NCI-H510A treated with DMSO at 0.1 percent for 48 hours (cell line): ENCODE results near the gene THEM5.

Experiments used
- DNase-seq: peaks from one replicate; lab custom pipeline; 2025; lab: John Stamatoyannopoulos, UW

THEM5 gene

DNA sequence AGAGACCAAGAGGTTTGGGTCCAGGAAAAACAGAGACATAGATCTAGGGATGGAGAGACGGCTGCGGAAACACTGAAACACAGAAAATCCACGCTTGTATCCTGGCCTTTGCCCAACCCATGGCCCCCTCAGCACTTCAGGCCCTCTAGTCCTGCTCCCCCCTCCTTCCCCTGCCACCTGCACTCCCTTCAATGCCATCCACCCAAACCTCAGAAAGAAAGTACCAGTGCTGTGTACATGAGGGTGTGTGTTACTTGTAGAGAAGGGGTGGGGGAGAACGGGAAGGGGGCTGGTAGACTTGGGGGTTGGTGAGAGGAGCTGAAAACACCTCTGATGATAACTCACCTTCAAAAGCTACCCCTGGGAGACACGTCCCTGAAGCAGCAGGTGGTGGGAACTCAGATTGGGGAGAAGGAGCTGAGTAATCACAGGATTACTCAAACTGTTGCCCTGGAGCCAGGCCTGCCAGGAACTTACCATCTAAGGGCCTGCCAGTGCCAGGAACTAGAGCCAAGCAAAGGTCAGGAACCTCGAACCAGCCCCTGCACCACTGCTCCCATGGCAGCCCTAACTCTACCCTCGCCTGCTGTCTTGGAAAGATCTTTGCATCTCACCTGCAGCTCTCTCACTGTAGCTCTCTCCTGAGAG is 33.4 kb downstream of the THEM5 start:
- DNase-seq = no peak

DNA sequence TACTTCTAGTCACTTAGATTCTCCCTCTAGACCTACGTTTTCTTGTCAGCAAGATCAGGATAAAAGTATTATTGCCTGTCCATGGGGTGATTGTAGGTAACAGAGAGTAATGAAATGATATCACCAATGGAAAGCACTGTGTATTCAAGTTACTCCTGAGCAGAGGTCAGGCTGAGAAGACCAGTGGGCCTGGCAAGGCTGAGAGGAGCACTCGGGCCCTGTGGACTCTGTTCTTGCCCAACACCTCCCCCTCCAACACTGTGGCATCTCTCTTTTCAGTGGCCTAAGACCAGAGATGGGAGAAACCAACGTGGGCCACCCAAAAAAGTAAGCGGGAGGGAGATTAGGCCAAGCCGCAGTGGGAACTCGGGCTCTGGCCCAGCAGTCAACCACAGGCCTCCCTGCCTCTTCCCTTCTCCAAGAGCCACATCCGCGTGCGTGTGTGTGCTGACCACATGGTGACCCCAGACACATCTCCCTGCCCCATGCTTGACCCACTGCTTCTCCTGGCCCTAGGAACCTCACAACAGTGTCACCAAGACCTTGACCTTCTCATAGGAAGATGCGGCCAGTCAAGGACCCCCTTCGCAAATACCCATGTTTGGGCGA is 34.2 kb downstream of the THEM5 start:
- DNase-seq = no peak

DNA sequence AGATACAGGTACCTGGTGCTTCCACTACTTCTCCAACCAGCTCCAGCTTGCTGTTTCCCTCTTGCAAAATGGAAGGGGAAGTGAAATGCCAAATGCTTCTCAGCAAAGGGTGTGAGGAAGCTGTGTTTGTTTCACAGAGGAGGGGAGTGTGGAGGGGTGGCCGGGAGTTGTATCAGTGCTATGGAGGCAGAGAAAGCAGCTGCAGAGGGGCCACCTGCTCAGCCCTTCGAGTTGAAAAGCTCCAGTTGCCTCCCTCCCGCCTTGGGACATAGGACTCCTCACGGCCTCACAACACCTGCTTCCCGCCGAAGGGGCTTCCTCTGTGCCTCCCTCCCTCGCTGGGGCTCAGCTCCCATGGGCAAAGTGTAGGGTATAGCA is 36.2 kb downstream of the THEM5 start:
- no peak for DNase-seq

DNA sequence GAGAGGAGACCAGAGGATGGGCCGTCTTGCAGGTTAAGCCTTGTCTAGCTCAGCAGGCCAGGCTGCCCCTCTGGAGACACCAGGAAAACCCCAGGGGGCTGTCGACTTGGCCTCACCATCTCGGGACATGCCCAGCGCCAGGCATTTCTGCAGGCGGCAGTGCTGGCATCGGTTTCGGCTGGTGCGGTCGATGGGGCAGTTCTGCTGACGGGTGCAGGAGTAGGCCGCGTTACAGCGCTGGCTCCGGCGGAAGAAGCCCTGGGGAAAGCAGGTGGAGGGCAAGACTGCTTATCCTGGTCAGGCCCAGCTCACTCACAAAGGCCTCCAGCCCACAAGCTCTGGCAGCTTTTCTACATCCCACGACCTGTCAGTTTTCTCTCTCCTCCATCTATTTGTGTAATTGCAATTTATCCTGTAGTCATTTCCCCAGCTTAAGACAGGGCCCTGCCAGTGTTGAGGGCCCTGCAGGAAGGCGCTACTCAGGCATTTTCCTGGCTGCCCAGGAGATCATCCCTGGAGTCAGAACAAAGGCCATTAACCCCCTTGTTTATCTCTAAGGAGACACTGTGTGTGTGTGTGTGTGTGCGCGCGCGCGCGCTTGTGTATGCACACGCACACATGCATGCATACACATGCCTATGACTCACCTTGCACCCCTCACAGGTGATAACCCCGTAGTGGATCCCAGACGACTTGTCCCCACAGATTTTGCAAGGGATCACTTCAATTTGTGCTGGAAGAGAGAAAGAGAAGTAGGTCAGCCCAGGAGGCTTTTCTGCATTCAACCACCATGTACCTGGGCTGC is 36.8 kb downstream of the THEM5 start:
- DNase-seq = no peak

DNA sequence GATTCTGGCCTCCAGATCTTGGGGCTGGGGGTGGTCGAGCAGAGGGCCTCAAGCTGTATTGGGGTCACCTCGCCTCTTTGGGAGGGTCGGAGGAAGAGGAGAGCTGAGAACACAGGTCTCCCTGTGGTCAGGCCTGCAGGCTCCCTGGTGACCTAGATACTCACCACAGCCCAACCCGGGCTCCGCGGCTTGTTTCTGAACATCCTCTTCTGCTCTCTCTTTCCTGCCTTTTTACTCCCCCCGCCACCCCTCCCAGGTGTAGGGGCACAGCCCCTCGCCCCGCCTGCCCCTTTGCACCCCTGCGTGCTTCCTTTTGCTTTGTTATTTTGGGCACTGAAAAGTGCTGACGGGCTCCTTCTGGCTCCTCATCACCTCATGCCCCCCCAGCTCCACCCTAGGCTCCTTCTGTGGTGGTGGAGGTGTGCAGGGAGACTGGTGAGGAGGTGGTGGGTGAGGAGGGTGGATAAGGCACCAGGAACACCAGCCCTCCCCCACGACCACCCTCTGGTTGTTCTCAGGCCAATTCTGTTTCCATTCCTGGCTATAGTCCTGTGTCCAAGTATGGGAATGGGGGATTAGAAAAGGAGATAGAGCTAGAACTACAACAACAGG is 37.7 kb downstream of the THEM5 start:
- no peak for DNase-seq

DNA sequence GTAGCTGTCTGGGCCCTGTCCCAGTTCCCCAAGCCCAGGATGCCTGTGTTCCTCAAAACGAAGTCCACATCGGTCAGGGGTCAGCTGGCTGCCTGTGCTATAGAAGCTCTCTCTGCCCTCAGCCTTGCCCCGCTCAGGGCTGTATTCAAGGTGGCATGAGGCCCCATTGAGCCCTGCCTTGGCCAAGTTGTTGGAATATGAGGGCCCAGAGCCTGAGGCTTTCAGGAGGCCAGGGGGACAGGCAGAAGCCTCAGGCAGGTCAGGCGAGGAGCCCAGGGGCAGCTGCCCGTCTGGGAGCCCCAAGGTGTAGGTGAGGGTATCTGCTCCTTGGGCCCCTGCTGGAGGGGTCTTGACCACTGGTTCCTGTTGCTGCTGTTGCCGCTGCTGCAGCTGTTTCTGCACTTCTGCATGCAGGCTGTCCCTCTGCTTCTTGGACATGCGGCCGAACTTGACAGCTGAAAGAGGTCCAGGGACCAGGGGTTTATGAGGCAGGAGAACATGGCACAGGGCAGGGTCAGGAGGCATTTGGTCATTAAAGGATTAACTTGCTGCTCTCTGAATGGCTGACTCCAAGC is 38.5 kb downstream of the THEM5 start:
- no peak for DNase-seq

DNA sequence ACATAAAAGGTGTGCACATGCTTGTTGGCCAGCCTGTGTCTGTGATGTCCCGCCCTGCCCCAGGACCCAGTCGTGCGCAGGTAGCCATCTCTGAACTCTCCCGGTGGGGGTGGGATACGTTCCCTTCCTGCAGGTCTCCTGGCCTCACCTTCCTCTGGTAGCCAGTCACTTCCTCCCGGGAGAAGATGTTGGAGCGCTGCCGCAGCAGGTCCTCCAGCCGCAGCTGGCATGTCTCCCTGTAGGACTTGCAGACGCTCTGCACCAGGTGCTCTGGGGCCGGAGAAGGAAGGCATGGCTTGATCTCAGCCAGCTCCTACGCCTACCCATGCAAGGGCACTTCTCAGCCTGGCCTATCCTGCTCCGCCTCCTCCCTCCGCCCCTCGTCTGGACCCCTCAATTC is 39.1 kb downstream of the THEM5 start:
- no peak for DNase-seq

DNA sequence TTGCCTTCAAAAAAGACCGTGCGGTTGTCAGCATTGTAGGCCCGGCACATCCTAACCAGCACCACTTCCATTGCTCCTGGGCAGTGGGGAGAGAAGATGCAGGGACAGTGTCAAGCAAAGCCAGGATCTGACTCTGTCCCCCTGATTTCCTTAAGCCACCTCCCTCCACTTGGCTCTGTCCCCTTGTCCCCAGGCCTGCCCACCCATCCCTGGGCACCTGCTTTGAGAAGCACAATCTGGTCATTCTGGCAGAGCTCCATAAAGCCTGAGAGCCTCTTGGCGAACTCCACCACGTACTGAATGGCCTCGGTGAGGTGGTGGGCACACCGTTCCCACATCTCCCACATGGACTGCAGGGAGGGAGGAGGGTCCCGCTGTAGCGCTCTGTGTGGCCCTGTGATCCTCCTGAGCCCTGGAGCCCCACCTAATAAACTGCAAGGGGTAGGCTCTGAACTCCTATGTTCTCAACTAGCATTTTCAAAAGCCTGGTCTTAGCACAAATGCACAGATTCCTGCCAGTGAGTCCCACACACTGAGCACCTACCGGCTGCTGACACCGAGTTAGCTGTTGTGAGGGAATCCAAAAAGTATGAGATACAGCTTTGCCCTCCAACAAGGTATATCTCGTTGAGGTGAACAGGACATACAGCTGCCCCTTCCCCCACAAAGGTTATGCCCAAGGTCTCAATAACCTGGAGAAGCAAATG is 40.1 kb downstream of the THEM5 start:
- no peak for DNase-seq

DNA sequence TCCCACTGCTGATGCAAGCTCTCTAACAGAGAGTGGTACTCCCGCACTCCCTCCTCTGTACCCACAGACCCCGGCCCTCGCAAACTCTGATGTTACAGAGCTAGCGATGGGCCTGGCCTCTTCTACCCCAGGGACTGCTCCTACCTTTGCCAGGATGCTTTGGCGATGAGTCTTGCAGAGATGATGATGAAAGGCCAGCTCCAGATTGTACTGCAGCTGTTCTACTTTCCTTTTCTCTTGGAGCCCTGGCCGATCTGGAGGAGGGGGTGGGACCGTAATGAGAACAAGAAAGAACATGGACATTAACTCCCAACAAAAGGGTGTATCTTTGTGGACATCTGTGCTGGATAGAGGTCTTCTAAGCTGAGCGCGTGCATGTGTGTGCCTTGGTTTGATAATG is 42.3 kb downstream of the THEM5 start:
- DNase-seq = no peak

DNA sequence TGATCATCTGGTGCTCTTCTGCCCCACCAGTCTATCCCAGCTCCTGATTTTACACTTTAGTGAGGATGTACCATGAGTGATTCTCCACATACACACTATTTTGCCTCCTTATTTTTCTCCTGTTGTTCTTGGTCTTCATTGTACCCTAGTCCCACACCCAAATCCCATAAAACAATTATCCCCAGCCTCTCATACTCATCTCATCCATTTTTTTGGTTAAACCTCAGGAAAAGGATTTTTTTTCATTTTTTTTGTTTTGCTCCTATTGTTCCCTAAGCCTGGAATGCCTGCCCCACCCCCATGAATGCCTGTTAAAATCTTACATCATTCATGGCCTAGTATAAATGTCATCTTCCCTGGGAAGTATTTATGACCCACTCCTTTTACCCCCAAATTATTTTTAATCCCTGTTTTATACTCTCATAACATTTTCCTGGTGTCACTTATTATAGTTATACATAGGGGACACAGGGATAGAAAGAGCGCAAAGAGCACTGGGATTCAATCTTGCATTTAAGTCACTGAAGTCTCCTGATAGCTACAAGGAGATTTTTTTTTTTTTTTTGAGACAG is 43.4 kb downstream of the THEM5 start:
- DNase-seq = no peak

DNA sequence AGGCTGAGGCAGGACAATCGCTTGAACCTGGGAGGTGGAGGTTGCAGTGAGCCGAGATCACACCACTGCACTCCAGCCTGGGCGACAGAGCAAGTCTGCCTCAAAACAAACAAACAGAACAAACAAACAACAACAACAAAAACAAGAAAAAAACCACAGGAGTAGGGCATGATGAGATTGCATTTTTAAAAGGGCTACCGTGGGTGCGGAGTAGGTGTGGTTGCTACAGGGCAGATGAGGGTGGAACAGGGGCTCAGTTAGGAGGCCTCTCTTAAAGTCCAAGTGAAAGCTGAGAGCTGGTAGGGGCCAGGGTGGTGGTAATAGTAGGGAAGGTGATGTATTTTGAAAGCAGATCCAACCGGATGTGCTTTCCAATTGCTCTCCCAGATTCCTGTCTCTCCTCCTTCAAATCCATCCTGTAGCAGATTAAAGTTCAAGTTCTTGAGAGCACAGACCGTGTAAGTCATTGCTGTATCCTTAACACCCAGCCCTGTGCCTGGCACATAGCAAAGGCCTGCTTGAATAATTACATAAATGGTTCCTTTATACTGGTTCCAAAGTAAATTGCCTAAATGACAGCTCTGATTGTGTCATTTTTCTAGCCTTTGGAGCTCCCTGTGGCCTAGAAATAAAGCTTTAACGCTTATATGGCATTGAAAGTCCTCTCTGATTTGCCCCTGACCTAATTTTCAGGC is 44.1 kb downstream of the THEM5 start:
- DNase-seq = no peak

DNA sequence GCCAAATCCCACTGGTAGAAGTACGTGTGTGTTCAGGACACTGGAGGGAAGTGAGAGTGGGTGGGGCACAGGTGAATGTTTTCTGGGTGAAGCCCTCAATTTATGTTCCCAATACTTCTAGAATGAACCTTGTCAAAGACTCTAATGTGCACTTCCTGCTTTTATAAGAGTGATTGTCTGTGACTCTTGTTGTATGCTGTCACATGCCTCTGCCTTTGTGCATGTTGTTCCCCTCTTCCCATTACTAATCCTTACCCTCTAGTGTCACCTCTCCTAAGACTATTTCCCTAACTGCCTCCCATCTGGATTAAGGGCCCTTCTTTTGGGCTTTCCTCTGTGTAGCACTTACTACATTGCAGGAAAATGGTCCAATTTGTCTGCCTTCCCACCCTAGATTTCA is 45.7 kb downstream of the THEM5 start:
- DNase-seq = no peak

DNA sequence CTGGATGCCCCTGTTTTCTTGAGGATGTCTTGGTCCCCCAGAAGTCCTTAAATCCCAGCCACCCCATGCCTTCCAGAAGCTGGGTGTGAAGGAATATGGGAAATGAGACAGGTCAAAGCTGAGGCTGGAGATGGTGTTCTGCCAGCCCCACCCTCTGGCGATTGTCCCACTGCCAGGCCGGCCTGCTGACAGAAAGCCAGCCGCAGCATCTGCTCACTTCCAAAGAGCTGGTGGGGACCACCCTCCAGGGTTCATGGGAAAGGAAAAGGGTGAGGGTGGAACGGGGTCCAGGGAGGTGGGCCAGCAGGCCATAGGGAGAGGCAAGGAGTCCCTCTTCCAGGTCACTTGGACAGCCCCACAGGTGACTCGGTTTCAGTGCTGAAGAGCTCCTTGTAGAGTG is 46.4 kb downstream of the THEM5 start:
- DNase-seq = no peak

DNA sequence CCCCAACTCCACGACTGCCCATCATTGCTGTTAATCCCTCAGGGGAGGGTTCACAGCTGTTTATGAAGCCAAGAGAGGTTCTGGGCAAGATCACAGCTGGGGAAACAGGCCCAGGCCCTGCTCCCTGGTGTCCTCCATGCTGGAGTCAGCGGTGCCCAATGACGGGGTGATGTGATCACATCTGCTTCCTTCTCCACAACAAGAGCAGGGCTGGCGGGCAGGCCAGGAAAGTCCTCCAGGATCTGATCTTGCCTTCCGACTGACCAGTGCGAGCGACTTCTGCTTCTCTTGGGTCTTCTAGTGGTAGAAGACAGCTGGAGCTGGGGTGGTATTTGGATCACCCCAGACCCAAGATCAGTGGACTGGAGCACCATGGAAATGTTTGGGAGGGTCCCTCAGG is 47.3 kb downstream of the THEM5 start:
- no peak for DNase-seq

DNA sequence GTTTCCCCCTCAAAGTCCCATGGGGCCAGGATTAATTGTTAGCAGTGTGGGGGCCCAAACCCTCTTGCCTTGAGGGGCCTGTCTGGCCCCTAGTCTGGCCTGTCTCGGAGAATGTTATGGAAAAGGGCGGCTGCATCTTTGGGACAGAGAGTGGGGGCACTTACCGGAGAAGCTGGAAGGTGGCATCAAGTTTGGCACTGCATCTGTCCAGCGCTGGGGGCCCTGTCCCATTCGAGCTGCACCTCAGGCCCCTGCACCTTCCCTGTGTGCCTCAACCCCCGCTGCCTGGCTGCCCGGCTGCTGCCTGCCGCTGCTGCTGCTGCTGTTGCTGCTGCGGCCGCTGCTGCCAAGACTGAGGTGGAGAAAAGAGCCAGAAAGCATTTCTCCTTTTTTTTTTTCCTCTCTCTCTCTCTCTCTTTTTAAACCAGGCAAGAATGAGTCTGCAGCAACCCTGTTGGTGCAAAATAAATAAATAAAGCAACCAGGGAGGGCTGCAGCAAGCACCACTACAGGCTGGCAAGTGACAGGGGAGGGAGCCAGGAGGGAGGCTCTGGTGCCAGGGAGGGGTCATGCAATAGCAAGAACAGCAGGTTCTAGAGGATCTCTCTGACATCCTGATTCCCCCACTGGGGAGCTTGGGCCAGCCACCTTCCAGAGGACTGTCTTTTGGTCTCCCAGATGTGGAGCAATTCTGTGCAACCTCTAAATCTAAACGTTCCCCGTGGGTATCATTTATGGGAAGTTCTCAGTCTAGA is 48.3 kb downstream of the THEM5 start, which contains the start of gene LINGO4:
Gene LINGO4, minus strand, starts transcription at position 354 of the 755 bp plus-strand sequence. CDS start 2,715 bp downstream, outside the sequence.
- DNase-seq = no peak

DNA sequence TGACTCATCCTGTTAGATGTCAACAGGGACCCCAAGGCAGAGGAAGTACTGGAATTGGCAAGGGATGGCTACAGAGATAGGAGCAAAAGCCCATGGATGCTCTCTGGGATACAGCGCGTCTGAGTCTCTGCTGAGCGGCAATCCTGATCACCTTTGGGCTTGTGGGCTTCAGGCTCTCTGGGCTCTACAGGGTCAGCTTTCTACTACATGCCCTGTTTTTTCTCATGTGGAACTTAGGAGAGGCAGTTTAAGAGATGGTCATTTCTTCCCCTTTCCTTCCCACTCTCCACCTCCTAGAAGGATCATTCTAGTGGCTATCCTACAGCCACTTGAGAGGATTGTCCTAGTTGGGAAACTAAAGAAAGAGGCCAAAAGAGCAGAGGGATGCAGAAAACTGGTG is 49.6 kb downstream of the THEM5 start:
- DNase-seq = no peak

DNA sequence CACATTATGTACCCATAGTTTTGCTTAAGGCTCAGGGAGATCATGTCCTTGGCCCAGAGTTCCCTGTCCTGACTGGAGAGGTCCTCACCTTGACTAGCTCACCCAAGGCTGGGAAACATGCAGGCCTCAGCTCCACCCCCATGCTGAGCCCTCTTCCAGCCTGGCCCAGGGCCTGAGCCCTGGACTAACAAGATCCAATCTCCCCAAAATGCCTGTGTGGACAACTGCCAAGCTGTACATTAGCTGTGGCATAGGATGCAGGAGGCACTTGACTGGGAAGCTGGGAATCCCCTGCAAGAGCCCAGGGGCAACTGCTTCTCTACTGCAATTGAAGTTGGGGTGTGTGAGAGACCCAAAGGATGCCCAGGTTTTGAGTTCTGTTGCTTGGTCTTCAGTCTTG is 50.3 kb downstream of the THEM5 start:
- no peak for DNase-seq

DNA sequence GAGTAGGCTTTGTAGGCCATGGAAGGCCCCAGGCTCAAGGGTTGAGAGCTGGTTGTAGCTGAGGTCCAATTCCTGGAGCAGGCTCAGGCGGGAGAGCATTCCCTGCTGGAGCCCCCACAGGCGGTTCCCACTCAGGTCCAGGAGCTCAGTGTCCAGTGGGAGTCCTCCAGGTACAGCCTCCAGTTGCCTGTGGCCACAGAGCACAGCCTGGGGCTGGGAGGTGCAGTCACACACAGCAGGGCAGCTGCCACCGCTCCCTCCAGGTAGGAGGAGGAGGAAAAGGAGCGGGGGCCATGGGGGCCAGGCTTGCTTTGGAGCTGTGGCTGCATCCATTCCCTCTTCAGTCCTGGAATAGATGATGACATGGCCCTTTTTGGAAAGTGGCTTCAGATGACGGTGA is 51.1 kb downstream of the THEM5 start:
- DNase-seq = no peak

DNA sequence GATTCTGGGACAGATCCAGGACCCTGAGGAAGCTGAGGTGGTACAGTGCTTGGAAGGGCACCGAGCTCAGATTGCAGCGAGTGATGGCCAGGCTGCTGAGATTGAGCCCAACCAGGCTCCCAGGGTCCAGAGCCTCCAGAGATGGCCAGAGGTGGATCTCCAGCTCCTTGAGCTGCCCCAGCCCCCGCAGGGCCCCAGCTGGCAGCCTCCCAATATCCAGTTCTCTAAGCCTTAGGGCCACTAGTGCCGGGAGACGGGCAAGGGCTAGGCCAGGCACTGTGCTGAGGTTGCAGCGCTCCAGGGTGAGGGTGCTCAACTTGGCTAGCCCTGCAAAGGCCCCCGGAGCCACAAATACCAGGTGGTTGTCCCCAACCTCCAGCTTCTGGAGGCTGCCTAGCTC is 51.7 kb downstream of the THEM5 start:
- DNase-seq = no peak

DNA sequence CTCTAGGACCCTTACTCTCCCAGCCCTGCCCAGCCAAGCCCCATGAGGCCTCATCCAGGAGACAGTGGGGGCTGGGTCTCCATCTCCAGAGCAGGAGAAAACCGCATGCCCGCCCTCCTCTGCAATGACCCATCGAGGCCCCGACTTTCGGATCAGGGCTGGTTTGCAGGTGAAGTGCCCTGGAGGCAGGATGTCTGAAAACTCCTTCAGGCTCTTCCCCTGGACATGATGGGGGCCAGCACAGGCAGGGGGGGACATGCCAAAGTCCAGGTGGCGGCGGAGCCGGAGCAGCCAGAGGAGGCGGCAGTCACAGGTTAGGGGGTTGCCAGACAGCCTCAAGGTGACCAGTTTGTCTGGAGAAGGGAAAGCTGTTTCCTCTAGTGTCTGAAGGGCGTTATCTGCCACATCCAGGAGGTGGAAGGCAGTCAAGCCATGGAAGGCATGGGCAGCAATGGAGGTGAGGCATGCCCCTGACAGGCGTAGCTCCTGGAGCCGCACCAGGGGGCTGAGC is 52.1 kb downstream of the THEM5 start:
- no peak for DNase-seq
